BJ (cell line): Measurements from ENCODE around the gene LRRIQ4. TPM values are rescaled to one million over a fixed set of nuclear protein-coding genes. Genes with fewer than 3 reads are reported as not detected.

Experiments used
- CTCF ChIA-PET: fragments of 350-600 bp; formaldehyde crosslinking; extraction: SDS; loops from one replicate; lab custom pipeline; 2021; ENCODE audit warnings: antibody characterized with exemption, inconsistent platforms; lab: Yijun Ruan, JAX
- POLR2A ChIA-PET: fragments of 300-600 bp; sonication (Branson Sonifier 250); formaldehyde crosslinking; extraction: SDS; loops from one replicate; lab custom pipeline; 2021; ENCODE audit warnings: antibody characterized with exemption; lab: Charles Lee
- DNase-seq: peaks from one replicate; pipeline ENCODE4 v3.0.0-alpha.2; 2011; ENCODE audit warnings: low read depth
- H3K27me3 ChIP-seq: 2 replicates; pipeline ENCODE4 v1.6.0; 2011; ENCODE audit warnings: low read length; ENCODE audit not compliant: control insufficient read depth, insufficient read depth
- H3K36me3 ChIP-seq: 2 replicates; pipeline ENCODE4 v1.5.1; 2011; ENCODE audit warnings: low read length; ENCODE audit not compliant: control insufficient read depth, insufficient read depth
- H3K4me3 ChIP-seq: 2 replicates; pipeline ENCODE4 v1.5.1; 2011; ENCODE audit warnings: low read depth, mild to moderate bottlenecking, control low read depth, low read length
- polyA plus RNA-seq: library from polyadenylated mRNA; depleted of rRNA; stranded (reverse); fragments of >200 nt; gene quantifications from 2 replicates; pipeline ENCODE4 v1.2.3, GENCODE V29; 2011
- TF ChIP-seq, protein P1 (sequence below): IDR thresholded peaks from 2 replicates; pipeline ENCODE4 v1.5.1; 2011; ENCODE audit warnings: low read depth, mild to moderate bottlenecking, control low read depth, inconsistent platforms, low read length, moderate library complexity; ENCODE audit not compliant: insufficient read depth

LRRIQ4 gene
- polyA plus RNA-seq, 1 experiment = not detected

DNA sequence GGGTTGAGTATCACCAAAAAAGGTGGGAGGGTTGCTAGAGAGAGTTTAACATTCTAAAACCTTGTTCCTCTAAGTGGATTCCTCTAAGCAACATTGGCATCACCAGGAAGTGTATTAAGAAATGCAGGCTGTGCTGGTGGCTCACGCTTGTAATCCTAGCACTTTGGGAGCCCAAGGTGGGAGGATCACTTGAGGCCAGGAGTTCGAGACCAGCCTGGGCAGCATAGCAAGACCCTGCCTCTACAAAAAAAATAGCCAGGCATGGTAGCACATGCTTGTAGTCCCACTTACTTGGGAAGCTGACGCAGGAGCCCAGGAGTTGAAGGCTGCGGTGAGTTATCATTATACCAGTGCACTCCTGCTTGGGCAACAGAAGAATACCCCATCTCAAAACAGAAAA is 34.8 kb upstream of the LRRIQ4 start:
- TF ChIP-seq, protein P1, sequence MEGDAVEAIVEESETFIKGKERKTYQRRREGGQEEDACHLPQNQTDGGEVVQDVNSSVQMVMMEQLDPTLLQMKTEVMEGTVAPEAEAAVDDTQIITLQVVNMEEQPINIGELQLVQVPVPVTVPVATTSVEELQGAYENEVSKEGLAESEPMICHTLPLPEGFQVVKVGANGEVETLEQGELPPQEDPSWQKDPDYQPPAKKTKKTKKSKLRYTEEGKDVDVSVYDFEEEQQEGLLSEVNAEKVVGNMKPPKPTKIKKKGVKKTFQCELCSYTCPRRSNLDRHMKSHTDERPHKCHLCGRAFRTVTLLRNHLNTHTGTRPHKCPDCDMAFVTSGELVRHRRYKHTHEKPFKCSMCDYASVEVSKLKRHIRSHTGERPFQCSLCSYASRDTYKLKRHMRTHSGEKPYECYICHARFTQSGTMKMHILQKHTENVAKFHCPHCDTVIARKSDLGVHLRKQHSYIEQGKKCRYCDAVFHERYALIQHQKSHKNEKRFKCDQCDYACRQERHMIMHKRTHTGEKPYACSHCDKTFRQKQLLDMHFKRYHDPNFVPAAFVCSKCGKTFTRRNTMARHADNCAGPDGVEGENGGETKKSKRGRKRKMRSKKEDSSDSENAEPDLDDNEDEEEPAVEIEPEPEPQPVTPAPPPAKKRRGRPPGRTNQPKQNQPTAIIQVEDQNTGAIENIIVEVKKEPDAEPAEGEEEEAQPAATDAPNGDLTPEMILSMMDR = no peak
- no peaks in the 10 kb centered on the region for H3K27me3 ChIP-seq
- no peak for DNase-seq
- ChIA-PET POLR2A (no interaction called here), CTCF (no interaction called here)
- H3K36me3 ChIP-seq = peaks cover 13% of the 10 kb centered on the region
- no peak overlapping the region for H3K4me3 ChIP-seq

DNA sequence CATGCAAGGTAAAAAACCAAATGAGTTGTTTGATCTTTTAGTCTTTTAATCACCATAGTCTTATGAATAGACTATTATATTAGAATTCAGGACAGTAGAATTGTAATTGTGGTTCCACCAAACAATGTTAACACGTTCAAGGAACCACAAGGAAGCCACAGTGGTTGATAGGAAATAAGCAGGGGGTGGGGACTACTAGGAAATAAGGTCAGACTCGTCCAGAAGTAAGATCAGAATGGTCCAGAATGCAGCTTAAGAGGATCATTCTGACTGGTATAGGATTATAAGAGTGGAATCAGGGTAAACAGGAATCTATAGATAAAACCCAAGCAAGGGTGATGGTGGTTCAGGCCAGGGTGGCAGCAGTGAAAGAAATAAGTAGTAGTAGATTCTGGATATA is 31.9 kb upstream of the LRRIQ4 start:
- ChIA-PET POLR2A (no interaction called here), CTCF (no interaction called here)
- DNase-seq = no peak
- Histone ChIP-seq H3K36me3 (peaks cover 13% of the 10 kb centered on the region), H3K4me3 (no peak overlapping the region), H3K27me3 (no peaks in the 10 kb centered on the region)
- TF ChIP-seq, protein P1 = no peak

DNA sequence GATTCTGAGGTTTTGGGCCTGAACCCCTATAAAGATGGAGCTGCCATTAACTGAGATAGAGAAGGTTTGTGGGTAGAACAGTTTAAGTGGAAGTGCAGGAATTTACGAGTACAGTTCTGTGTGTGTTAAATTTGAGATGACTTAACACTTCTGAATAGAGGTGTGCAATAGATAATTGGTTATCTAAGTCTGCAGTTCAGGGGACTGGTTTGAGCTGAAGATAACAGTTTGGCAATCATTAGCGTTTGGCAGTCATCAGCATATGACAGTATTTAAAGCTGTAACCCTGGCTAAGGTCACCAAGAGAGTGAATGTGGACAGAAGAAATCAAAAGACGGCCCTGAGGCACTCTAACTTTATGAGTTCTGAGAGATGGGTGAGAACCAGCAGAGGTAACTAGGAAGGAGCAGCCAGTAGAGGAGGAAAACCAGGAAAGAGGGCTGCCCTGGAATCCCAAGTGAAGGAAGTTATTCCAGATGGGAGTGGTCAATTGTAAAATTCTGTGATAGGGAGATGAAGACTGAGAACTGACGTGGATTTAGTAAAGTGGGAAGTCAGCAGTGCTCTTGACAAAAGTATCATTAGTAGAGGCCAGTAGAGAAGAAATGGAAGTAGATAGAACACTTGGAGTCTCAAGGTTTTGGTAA is 31.3 kb upstream of the LRRIQ4 start:
- Histone ChIP-seq H3K36me3 (peaks cover 13% of the 10 kb centered on the region), H3K4me3 (no peak overlapping the region), H3K27me3 (no peaks in the 10 kb centered on the region)
- TF ChIP-seq, protein P1 = no peak
- ChIA-PET POLR2A (no interaction called here), CTCF (no interaction called here)
- no peak for DNase-seq

DNA sequence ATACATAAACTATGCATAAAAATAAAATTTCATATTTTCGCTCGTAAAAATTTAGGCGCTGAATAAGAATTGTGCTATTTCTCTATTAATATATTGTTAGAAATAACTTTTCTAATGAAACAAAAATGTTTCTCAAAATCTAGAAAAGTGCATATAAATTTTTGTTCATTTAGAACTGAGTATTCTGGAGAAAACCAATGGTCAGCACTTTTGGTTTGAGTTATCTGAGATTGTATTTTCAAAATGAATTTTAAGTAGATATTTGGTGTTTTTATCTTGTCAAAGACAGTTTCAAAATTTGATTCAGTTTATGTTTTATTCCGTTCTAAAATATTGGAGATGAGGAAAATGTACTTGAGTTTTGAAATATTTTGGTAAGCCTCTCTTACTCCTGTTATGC is 25.6 kb upstream of the LRRIQ4 start:
- POLR2A ChIA-PET = no interaction called here
- TF ChIP-seq, protein P1 = no peak
- no peaks in the 10 kb centered on the region for H3K27me3 ChIP-seq
- CTCF ChIA-PET = no interaction called here
- peaks cover 2% of the 10 kb centered on the region; the same call in 1 of the 2 replicates for H3K36me3 ChIP-seq
- no peak overlapping the region for H3K4me3 ChIP-seq
- no peak for DNase-seq

DNA sequence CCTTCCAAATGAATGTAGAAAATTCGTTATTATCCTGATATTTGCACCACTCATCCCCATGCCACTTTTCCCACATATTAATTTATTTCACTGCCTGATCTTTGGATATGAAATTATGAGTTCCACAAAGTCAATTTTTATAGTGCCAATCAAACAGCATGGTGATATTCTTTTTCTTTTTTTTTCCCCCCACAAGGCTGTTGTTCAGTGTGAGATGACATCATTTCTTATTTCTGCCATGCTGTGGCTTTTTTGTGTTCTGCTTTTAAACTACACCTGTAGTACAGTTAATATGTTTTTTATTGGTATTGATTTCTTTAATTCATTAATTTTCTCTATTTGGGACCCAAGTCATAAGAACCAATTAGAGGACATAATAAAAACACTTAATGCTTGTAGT is 24.9 kb upstream of the LRRIQ4 start:
- DNase-seq = no peak
- peaks cover 2% of the 10 kb centered on the region; the same call in 1 of the 2 replicates for H3K36me3 ChIP-seq
- CTCF ChIA-PET = no interaction called here
- H3K4me3 ChIP-seq = no peak overlapping the region
- TF ChIP-seq, protein P1 = no peak
- H3K27me3 ChIP-seq = no peaks in the 10 kb centered on the region
- POLR2A ChIA-PET = no interaction called here
